ENCODE results near the gene ARRDC4. TPM values are rescaled to one million over a fixed set of nuclear protein-coding genes. Genes with fewer than 3 reads are reported as not detected.

ARRDC4 gene
- total RNA-seq, 1 experiment from 2014 or later, result 8.7 TPM

- H3K4me1 Mint-ChIP-seq, result peaks cover 0 to 3% of the 10 kb centered on the region in 2 experiments; a peak in 1 of 4 replicates
Observed at GRCh38 chr15:97995192-97995591, 34.7 kb downstream of the ARRDC4 start.

More at GRCh38 chr15:97995192-97995591, 34.7 kb downstream of the ARRDC4 start:
- H3K4me1 ChIP-seq (ENCODE audit: insufficient read depth, low read length), result no peaks in the 10 kb centered on the region
- no peak overlapping the region for H3K14ac ChIP-seq (ENCODE audit: insufficient read depth, low read length)
- no peaks in the 10 kb centered on the region for H3K23me2 ChIP-seq (ENCODE audit: insufficient read length, low read depth, low read length, poor library complexity, severe bottlenecking)
- H3K9ac ChIP-seq (ENCODE audit: extremely low read depth, insufficient read length, low read length), result no peak overlapping the region
- H3K4me2 ChIP-seq (ENCODE audit: insufficient read depth, insufficient read length, low read length), result no peak overlapping the region
- H4K8ac ChIP-seq (replicated peaks; ENCODE audit: insufficient read length, low read depth, low read length), result no peak overlapping the region
- no peak overlapping the region for H4K5ac ChIP-seq (ENCODE audit: insufficient read length, low read depth, low read length)
- no peak overlapping the region for H2BK15ac ChIP-seq (ENCODE audit: low read depth, low read length)
- DNase-seq, result no peak
- H2BK120ac ChIP-seq (ENCODE audit: low read depth, low read length, poor library complexity, severe bottlenecking), result no peak overlapping the region
- no peaks in the 10 kb centered on the region for H4K20me1 ChIP-seq (ENCODE audit: control insufficient read depth, insufficient read depth, insufficient read length)
- H2BK5ac ChIP-seq (ENCODE audit: insufficient read length, low read length), result no peak overlapping the region
- no peaks in the 10 kb centered on the region for H3K79me1 ChIP-seq (ENCODE audit: insufficient read depth, low read depth, low read length, poor library complexity, severe bottlenecking)
- H3K18ac ChIP-seq (ENCODE audit: insufficient read length, low read depth, low read length), result no peak overlapping the region
- H3K27ac Mint-ChIP-seq, result no peak overlapping the region
- peaks cover 0 to 3% of the 10 kb centered on the region in 2 experiments; a peak in 1 of 5 replicates for H3K9me3 Mint-ChIP-seq
- no peaks in the 10 kb centered on the region for H3K79me2 ChIP-seq (ENCODE audit: insufficient read depth, low read length)
- H3K27me3 Mint-ChIP-seq (ENCODE audit: low read depth), result no peaks in the 10 kb centered on the region
- no peak overlapping the region for H2BK12ac ChIP-seq (ENCODE audit: insufficient read length, low read depth, low read length)
- H3K23ac ChIP-seq (ENCODE audit: insufficient read length, low read depth, low read length), result no peak overlapping the region
- no peak overlapping the region for H2AK5ac ChIP-seq (ENCODE audit: insufficient read length, low read length)
- H3K36me3 Mint-ChIP-seq (ENCODE audit: insufficient read depth in 1 of 3, low read depth in 3 of 3), result no peaks in the 10 kb centered on the region
- no peak overlapping the region for H3K56ac ChIP-seq (ENCODE audit: insufficient read length, low read depth, low read length)
- no CpG with 5 or more reads among the region's 3 CpGs for WGBS (ENCODE audit: extremely low coverage, insufficient read length, low lambda C conversion rate)
- no peaks in the 10 kb centered on the region for H3K27me3 ChIP-seq (ENCODE audit: insufficient read depth, low read length)
- no peak overlapping the region for H2AFZ ChIP-seq (ENCODE audit: low read length)
- no peak overlapping the region for H3T11ph ChIP-seq (ENCODE audit: low read length)
- H3K4me3 Mint-ChIP-seq, result no peak overlapping the region
- no peaks in the 10 kb centered on the region for H3K9me3 ChIP-seq (ENCODE audit: control insufficient read depth, low read depth, low read length)
- H2BK20ac ChIP-seq (ENCODE audit: low read depth, low read length, poor library complexity, severe bottlenecking), result no peak overlapping the region
- H3K27ac ChIP-seq (ENCODE audit: insufficient read length, low read depth, low read length), result no peak overlapping the region
- no peak for TF ChIP-seq CTCF (conservative IDR thresholded peaks at IDR 0.05)
- H3K4ac ChIP-seq (ENCODE audit: low read depth, low read length), result no peak overlapping the region
- no peak overlapping the region for H4K91ac ChIP-seq (ENCODE audit: insufficient read length, low read depth, low read length)
